ENCODE measurements around the gene RHOG.

- TF ChIP-seq, protein P1, sequence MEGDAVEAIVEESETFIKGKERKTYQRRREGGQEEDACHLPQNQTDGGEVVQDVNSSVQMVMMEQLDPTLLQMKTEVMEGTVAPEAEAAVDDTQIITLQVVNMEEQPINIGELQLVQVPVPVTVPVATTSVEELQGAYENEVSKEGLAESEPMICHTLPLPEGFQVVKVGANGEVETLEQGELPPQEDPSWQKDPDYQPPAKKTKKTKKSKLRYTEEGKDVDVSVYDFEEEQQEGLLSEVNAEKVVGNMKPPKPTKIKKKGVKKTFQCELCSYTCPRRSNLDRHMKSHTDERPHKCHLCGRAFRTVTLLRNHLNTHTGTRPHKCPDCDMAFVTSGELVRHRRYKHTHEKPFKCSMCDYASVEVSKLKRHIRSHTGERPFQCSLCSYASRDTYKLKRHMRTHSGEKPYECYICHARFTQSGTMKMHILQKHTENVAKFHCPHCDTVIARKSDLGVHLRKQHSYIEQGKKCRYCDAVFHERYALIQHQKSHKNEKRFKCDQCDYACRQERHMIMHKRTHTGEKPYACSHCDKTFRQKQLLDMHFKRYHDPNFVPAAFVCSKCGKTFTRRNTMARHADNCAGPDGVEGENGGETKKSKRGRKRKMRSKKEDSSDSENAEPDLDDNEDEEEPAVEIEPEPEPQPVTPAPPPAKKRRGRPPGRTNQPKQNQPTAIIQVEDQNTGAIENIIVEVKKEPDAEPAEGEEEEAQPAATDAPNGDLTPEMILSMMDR (IDR thresholded peaks at IDR 0.05), result no peak
- no peak for TF ChIP-seq POLR2A (IDR thresholded peaks at IDR 0.05)
These were observed 18.7 kb upstream of the RHOG start for GRCh38 chr11:3859373-3859881.

All from transverse colon (tissue), 3 donors.